Measurements from ENCODE around the gene FXN. TPM values are rescaled to one million over a fixed set of nuclear protein-coding genes. Genes with fewer than 3 reads are reported as not detected.

The FXN gene
- total and polyA plus RNA-seq, 2 experiments from 2014 or later: 12.2 to 31.5 TPM

DNA sequence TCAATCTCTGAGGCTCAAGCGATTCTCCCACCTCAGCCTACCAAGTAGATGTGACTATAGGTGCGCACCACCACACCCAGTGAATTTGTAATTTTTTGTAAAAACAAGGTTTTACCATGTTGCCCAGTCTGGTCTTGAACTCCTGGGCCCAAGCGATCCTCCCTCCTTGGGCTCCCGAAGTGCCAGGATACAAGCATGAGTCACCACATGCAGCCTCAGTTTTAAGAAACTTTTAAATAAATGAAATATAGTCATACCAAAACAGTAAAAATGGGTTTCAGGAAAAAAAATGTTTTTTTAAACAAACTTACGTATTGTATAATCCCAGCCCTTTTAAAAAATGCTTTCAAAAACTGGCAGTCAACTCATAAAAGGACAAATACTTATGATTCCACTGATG lies 26.6 kb downstream of the FXN start:
- no peaks in the 10 kb centered on the region for H3K79me2 ChIP-seq
- H3K4me1 ChIP-seq (ENCODE audit: insufficient read depth): no peaks in the 10 kb centered on the region
- H4K20me1 ChIP-seq (ENCODE audit: insufficient read depth, poor library complexity, severe bottlenecking): no peaks in the 10 kb centered on the region
- over 99% methylated on average over 5 of the region's 5 CpGs for WGBS (ENCODE audit: low lambda C conversion rate, missing lambda C conversion rate)
- no peak overlapping the region for H3K27ac ChIP-seq
- no peaks in the 10 kb centered on the region for H3K9me3 ChIP-seq (ENCODE audit: low read depth)
- H3K4me3 ChIP-seq: no peak overlapping the region
- H3K9me2 ChIP-seq (replicated peaks; ENCODE audit: insufficient read depth): no peaks in the 10 kb centered on the region
- H3K27me3 ChIP-seq: no peaks in the 10 kb centered on the region
- TF ChIP-seq, protein P1, sequence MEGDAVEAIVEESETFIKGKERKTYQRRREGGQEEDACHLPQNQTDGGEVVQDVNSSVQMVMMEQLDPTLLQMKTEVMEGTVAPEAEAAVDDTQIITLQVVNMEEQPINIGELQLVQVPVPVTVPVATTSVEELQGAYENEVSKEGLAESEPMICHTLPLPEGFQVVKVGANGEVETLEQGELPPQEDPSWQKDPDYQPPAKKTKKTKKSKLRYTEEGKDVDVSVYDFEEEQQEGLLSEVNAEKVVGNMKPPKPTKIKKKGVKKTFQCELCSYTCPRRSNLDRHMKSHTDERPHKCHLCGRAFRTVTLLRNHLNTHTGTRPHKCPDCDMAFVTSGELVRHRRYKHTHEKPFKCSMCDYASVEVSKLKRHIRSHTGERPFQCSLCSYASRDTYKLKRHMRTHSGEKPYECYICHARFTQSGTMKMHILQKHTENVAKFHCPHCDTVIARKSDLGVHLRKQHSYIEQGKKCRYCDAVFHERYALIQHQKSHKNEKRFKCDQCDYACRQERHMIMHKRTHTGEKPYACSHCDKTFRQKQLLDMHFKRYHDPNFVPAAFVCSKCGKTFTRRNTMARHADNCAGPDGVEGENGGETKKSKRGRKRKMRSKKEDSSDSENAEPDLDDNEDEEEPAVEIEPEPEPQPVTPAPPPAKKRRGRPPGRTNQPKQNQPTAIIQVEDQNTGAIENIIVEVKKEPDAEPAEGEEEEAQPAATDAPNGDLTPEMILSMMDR (IDR thresholded peaks at IDR 0.05; ENCODE audit: poor library complexity): no peak
- TF ChIP-seq EZH2 (IDR thresholded peaks at IDR 0.05; ENCODE audit: borderline replicate concordance) (no peak), EZH2phosphoT487 (IDR thresholded peaks at IDR 0.05; ENCODE audit: low read depth, severe bottlenecking, unreplicated experiment) (no peak)
- H2AFZ ChIP-seq: no peak overlapping the region
- no peaks in the 10 kb centered on the region for H3K36me3 ChIP-seq (replicated peaks; ENCODE audit: insufficient read depth, low read depth)
- DNase-seq (ENCODE audit: low spot score): no peak
- H3K4me2 ChIP-seq: no peak overlapping the region

- Histone ChIP-seq H3K27ac (no peak overlapping the region), H2AFZ (no peak overlapping the region), H3K4me3 (no peak overlapping the region), H3K9me3 (ENCODE audit: low read depth) (no peaks in the 10 kb centered on the region), H3K79me2 (no peaks in the 10 kb centered on the region), H3K27me3 (no peaks in the 10 kb centered on the region), H3K4me2 (no peak overlapping the region), H3K4me1 (ENCODE audit: insufficient read depth) (no peaks in the 10 kb centered on the region), H3K36me3 (replicated peaks; ENCODE audit: insufficient read depth, low read depth) (no peaks in the 10 kb centered on the region), H4K20me1 (ENCODE audit: insufficient read depth, poor library complexity, severe bottlenecking) (no peaks in the 10 kb centered on the region), H3K9me2 (replicated peaks; ENCODE audit: insufficient read depth) (no peaks in the 10 kb centered on the region)
- WGBS (ENCODE audit: low lambda C conversion rate, missing lambda C conversion rate): 80% methylated on average over 4 of the region's 4 CpGs
- TF ChIP-seq EZH2phosphoT487 (IDR thresholded peaks at IDR 0.05; ENCODE audit: low read depth, severe bottlenecking, unreplicated experiment) (no peak), EZH2 (IDR thresholded peaks at IDR 0.05; ENCODE audit: borderline replicate concordance) (no peak)
- TF ChIP-seq, protein P1 (IDR thresholded peaks at IDR 0.05; ENCODE audit: poor library complexity): no peak
- no peak for DNase-seq (ENCODE audit: low spot score)
These were observed 28.3 kb downstream of the FXN start for GRCh38 chr9:69063839-69064238.

DNA sequence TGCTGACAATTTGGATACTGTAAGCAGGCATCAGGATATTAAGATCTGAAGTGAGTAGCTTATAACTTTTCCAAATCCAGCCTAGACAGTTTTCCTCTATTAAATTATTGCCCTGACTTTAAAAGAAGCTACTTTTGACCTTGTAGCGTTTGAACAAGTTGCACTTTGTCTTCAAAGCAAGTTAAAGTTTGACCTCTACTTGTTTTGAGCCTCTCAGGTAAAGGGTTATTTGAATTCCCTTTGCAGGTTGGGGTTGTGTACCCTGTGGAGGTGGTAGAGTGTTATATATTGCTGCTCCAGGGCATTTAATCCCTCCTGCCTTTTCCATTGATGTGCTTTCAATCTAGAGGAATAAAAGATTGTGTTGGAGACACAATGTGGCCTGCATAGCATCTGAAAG lies 30.1 kb downstream of the FXN start:
- H3K9me2 ChIP-seq (replicated peaks; ENCODE audit: insufficient read depth): no peaks in the 10 kb centered on the region
- TF ChIP-seq EZH2 (IDR thresholded peaks at IDR 0.05; ENCODE audit: borderline replicate concordance): no peak
- TF ChIP-seq EZH2phosphoT487 (IDR thresholded peaks at IDR 0.05; ENCODE audit: low read depth, severe bottlenecking, unreplicated experiment): no peak
- TF ChIP-seq, protein P1 (IDR thresholded peaks at IDR 0.05; ENCODE audit: poor library complexity): no peak
- H3K4me3 ChIP-seq: no peak overlapping the region
- 64% methylated on average over 1 of the region's 1 CpG for WGBS (ENCODE audit: low lambda C conversion rate, missing lambda C conversion rate)
- H2AFZ ChIP-seq: no peak overlapping the region
- H3K4me2 ChIP-seq: no peak overlapping the region
- H3K9me3 ChIP-seq (ENCODE audit: low read depth): no peaks in the 10 kb centered on the region
- no peak for DNase-seq (ENCODE audit: low spot score)
- no peaks in the 10 kb centered on the region for H3K4me1 ChIP-seq (ENCODE audit: insufficient read depth)
- H3K79me2 ChIP-seq: no peaks in the 10 kb centered on the region
- no peaks in the 10 kb centered on the region for H3K27me3 ChIP-seq
- H3K36me3 ChIP-seq (replicated peaks; ENCODE audit: insufficient read depth, low read depth): no peaks in the 10 kb centered on the region
- H3K27ac ChIP-seq: no peak overlapping the region
- H4K20me1 ChIP-seq (ENCODE audit: insufficient read depth, poor library complexity, severe bottlenecking): no peaks in the 10 kb centered on the region

- Histone ChIP-seq H3K9me2 (replicated peaks; ENCODE audit: insufficient read depth) (no peaks in the 10 kb centered on the region), H4K20me1 (ENCODE audit: insufficient read depth, poor library complexity, severe bottlenecking) (no peaks in the 10 kb centered on the region), H3K79me2 (no peaks in the 10 kb centered on the region), H3K9me3 (ENCODE audit: low read depth) (no peaks in the 10 kb centered on the region), H3K4me2 (no peak overlapping the region), H3K27me3 (no peaks in the 10 kb centered on the region), H3K36me3 (replicated peaks; ENCODE audit: insufficient read depth, low read depth) (no peaks in the 10 kb centered on the region), H3K4me1 (ENCODE audit: insufficient read depth) (no peaks in the 10 kb centered on the region), H2AFZ (no peak overlapping the region), H3K4me3 (no peak overlapping the region), H3K27ac (no peak overlapping the region)
- TF ChIP-seq, protein P1 (IDR thresholded peaks at IDR 0.05; ENCODE audit: poor library complexity): no peak
- TF ChIP-seq EZH2 (IDR thresholded peaks at IDR 0.05; ENCODE audit: borderline replicate concordance) (no peak), EZH2phosphoT487 (IDR thresholded peaks at IDR 0.05; ENCODE audit: low read depth, severe bottlenecking, unreplicated experiment) (no peak)
- no peak for DNase-seq (ENCODE audit: low spot score)
- 94% methylated on average over 27 of the region's 27 CpGs for WGBS (ENCODE audit: low lambda C conversion rate, missing lambda C conversion rate)
These were observed 31.4 kb downstream of the FXN start for GRCh38 chr9:69066955-69067354.

Measured in hepatocyte (in vitro differentiated cells).